Spinal cord (tissue), 10 donors: Measurements from ENCODE around the gene SNX10. TPM values are rescaled to one million over a fixed set of nuclear protein-coding genes. Genes with fewer than 3 reads are reported as not detected.

Source experiments
- DNase-seq, 6 donors: peaks; one replicate each; pipeline versions ENCODE4 v3.0.0 to v3.0.0-alpha.2; 2013 to 2015; ENCODE audit warnings: low spot score in 6 of 6, low read depth in 4 of 6
- H3K27ac ChIP-seq: one replicate; pipeline ENCODE4 v1.5.1; 2013; ENCODE audit warnings: low read depth, low read length, control low read depth
- H3K27me3 ChIP-seq: one replicate; pipeline ENCODE4 v1.6.1; 2013; ENCODE audit warnings: low read length; ENCODE audit not compliant: control insufficient read depth, insufficient read depth
- H3K36me3 ChIP-seq: one replicate; pipeline ENCODE4 v1.6.1; 2013; ENCODE audit warnings: low read length; ENCODE audit not compliant: control insufficient read depth, insufficient read depth
- H3K4me1 ChIP-seq: one replicate; pipeline ENCODE4 v1.6.1; 2013; ENCODE audit warnings: low read length; ENCODE audit not compliant: control insufficient read depth, insufficient read depth
- H3K4me3 ChIP-seq: one replicate; pipeline ENCODE4 v1.5.1; 2013; ENCODE audit warnings: low read depth, low read length, control low read depth
- H3K9me3 ChIP-seq: one replicate; pipeline ENCODE4 v1.6.1; 2013; ENCODE audit warnings: low read length; ENCODE audit not compliant: control insufficient read depth, insufficient read depth
- WGBS: methylation state at CpG from one replicate; pipeline ENCODE4 v1.1.5; 2013; ENCODE audit warnings: missing lambda C conversion rate; ENCODE audit not compliant: insufficient coverage; 5-methylcytosine and 5-hydroxymethylcytosine counted together
- polyA plus RNA-seq, 2 donors: library from polyadenylated mRNA; unstranded; fragments of 120-200 nt; gene quantifications; one replicate each; pipeline ENCODE4 v1.2.1, GENCODE V29; 2013; ENCODE audit not compliant: insufficient read length in 2 of 2
- total RNA-seq, 2 donors: library from RNA; depleted of rRNA in 1 of 2; stranded (reverse); fragments of 120-200 nt in 1 of 2; fragments of >200 nt in 1 of 2; gene quantifications; one replicate each; pipeline versions ENCODE4 v1.2.3 to v1.2.4, GENCODE V29; 2013 to 2014
- donor health status: healthy.

The SNX10 gene
- total and polyA plus RNA-seq, 4 donors, result 16.9 to 92.3 (median 56.7) TPM

DNA sequence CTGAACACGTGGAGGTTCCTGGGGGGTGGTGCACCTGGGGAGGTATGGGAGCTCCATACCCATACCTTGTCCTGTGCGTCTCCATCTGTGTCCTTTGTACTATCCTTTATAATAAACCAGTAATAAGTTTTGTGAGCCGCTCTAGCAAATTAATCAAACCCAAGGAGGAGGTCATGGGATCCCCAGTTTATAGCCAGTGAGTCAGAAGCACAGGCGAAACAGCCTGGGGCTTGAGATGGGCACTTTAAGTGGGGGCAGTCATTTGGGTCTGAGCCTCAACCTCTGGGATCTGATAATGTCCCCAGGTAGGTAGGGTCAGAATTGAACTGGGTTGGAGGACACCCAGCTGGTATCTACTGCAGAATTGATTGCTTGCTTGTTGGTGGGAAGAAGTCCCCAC, 16.9 kb downstream of the SNX10 start:
- no peaks in the 10 kb centered on the region for H3K36me3 ChIP-seq
- H3K27ac ChIP-seq, result no peak overlapping the region
- H3K9me3 ChIP-seq, result no peaks in the 10 kb centered on the region
- no peak overlapping the region for H3K4me3 ChIP-seq
- H3K4me1 ChIP-seq, result no peaks in the 10 kb centered on the region
- WGBS, result 100% methylated on average over 1 of the region's 4 CpGs
- no peak for DNase-seq
- no peaks in the 10 kb centered on the region for H3K27me3 ChIP-seq

- 93% methylated on average over 4 of the region's 5 CpGs for WGBS
- DNase-seq, result no peak
Measured at GRCh38 chr7:26309089-26309488, 17.4 kb downstream of the SNX10 start.

GRCh38 chr7:26311798-26312197, 20.1 kb downstream of the SNX10 start:
- DNase-seq, result no peak
- H3K4me1 ChIP-seq, result no peaks in the 10 kb centered on the region
- 77% methylated on average over 2 of the region's 4 CpGs for WGBS
- no peaks in the 10 kb centered on the region for H3K9me3 ChIP-seq
- no peak overlapping the region for H3K27ac ChIP-seq
- no peaks in the 10 kb centered on the region for H3K36me3 ChIP-seq
- H3K27me3 ChIP-seq, result no peaks in the 10 kb centered on the region
- H3K4me3 ChIP-seq, result no peak overlapping the region

More at GRCh38 chr7:26309089-26309488, 17.4 kb downstream of the SNX10 start:
- H3K4me1 ChIP-seq, result no peaks in the 10 kb centered on the region
- H3K4me3 ChIP-seq, result no peak overlapping the region
- H3K9me3 ChIP-seq, result no peaks in the 10 kb centered on the region
- no peaks in the 10 kb centered on the region for H3K27me3 ChIP-seq
- H3K36me3 ChIP-seq, result no peaks in the 10 kb centered on the region
- H3K27ac ChIP-seq, result no peak overlapping the region

DNA sequence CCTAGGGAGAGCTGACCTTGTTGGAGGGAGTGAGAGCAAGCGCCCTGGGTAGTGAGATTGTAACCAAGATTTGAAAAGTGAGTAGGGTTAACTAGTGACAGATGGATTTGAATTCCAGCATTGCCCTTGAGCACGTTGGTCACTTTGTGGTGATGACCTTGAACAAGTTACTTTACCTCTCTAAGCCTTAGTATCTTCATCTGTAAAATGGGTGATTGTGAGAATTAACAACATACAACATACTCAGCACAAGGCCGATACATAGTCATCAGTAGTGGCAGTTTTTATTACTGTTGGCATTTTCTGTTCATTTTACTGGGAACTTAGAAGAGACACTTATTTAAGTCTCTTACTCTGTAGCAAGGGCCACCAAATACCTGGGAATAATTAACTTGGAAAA, 25.5 kb downstream of the SNX10 start:
- Histone ChIP-seq H3K27ac (no peak overlapping the region), H3K4me3 (no peak overlapping the region), H3K9me3 (no peaks in the 10 kb centered on the region), H3K27me3 (no peaks in the 10 kb centered on the region), H3K4me1 (no peaks in the 10 kb centered on the region), H3K36me3 (no peaks in the 10 kb centered on the region)
- no peak for DNase-seq
- WGBS, result 100% methylated on average over 1 of the region's 3 CpGs

DNA sequence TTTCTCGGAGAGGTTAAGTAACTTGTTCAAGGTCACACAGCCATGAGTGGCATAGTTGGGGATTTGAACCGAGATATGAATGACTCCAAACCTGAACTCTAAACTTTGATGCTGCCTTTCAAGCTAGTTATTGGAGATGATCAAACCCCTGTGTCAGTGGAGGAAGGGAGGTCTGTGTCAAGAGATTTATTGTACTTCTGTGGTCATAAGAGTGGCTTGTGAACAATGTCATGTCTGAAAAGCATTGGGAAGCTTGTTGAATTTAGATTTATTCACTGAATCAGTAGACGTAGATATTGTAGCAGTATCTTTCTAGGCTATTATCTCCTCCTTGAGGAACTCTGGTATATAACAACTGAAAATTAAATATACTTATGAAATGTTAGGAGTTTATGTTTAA, 27.3 kb downstream of the SNX10 start:
- WGBS, result 80% methylated on average over 2 of the region's 3 CpGs
- no peak overlapping the region for H3K27ac ChIP-seq
- no peaks in the 10 kb centered on the region for H3K9me3 ChIP-seq
- H3K4me1 ChIP-seq, result no peaks in the 10 kb centered on the region
- H3K4me3 ChIP-seq, result no peak overlapping the region
- no peaks in the 10 kb centered on the region for H3K27me3 ChIP-seq
- no peak for DNase-seq
- no peaks in the 10 kb centered on the region for H3K36me3 ChIP-seq

DNA sequence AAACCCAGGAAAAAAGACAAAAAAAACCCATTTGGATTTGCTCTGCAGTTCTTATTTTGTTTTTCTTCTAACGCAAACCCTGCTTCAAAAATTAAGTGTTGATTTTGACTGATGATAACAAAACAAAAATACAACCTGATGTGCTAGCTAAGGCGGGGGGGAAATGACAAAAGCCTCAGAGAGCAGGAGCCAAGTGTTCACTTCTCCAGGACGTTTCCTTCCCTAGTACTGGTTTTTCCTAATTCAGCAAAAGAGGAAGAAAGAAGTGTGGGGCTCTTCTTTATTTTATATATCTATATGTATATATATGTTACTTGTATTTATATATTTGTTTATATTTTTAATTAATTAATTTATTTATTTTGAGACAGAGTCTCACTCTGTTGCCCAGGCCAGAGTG, 28.0 kb downstream of the SNX10 start:
- H3K27ac ChIP-seq, result no peak overlapping the region
- H3K4me1 ChIP-seq, result no peaks in the 10 kb centered on the region
- WGBS, result no CpG with 5 or more reads among the region's 3 CpGs
- no peaks in the 10 kb centered on the region for H3K36me3 ChIP-seq
- no peaks in the 10 kb centered on the region for H3K27me3 ChIP-seq
- H3K4me3 ChIP-seq, result no peak overlapping the region
- DNase-seq, result no peak
- no peaks in the 10 kb centered on the region for H3K9me3 ChIP-seq

DNA sequence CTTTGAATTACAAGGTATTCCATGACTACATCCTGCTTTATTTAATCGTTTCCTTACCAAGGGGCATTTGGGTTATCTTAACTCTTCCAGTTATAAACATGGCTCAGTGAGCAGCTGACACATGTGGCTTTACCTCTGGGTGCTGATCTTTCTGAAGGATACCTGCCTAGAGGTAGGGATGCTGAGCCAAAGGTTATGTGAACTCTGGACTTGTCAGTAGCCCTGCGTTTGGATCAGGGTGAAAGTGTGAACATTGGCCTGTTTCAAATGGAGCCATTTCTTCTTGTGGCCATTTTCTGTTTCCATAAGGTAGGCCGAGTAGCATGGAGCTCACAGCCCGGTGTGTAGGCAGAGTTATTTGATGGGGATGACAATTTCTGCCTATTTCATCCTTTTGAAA, 29.2 kb downstream of the SNX10 start:
- Histone ChIP-seq H3K4me1 (no peaks in the 10 kb centered on the region), H3K27me3 (no peaks in the 10 kb centered on the region), H3K4me3 (no peak overlapping the region), H3K27ac (no peak overlapping the region), H3K9me3 (no peaks in the 10 kb centered on the region), H3K36me3 (no peaks in the 10 kb centered on the region)
- no peak for DNase-seq
- 83% methylated on average over 2 of the region's 4 CpGs for WGBS

- Histone ChIP-seq H3K27me3 (no peaks in the 10 kb centered on the region), H3K36me3 (no peaks in the 10 kb centered on the region), H3K4me3 (no peak overlapping the region), H3K4me1 (no peaks in the 10 kb centered on the region), H3K9me3 (no peaks in the 10 kb centered on the region), H3K27ac (no peak overlapping the region)
- 55% methylated on average over 1 of the region's 1 CpG for WGBS
- no peak for DNase-seq
Measured at GRCh38 chr7:26321435-26321834, 29.8 kb downstream of the SNX10 start.

GRCh38 chr7:26326211-26326610, 34.5 kb downstream of the SNX10 start:
- no peak overlapping the region for H3K4me3 ChIP-seq
- no peaks in the 10 kb centered on the region for H3K36me3 ChIP-seq
- 100% methylated on average over 2 of the region's 3 CpGs for WGBS
- DNase-seq, result no peak
- H3K27me3 ChIP-seq, result no peaks in the 10 kb centered on the region
- H3K4me1 ChIP-seq, result no peaks in the 10 kb centered on the region
- H3K9me3 ChIP-seq, result no peaks in the 10 kb centered on the region
- no peak overlapping the region for H3K27ac ChIP-seq

GRCh38 chr7:26328498-26329390, 37.1 kb downstream of the SNX10 start:
- no peak for DNase-seq
- H3K4me1 ChIP-seq, result no peaks in the 10 kb centered on the region
- H3K36me3 ChIP-seq, result no peaks in the 10 kb centered on the region
- no peaks in the 10 kb centered on the region for H3K27me3 ChIP-seq
- H3K4me3 ChIP-seq, result no peak overlapping the region
- 91% methylated on average over 7 of the region's 7 CpGs for WGBS
- H3K9me3 ChIP-seq, result no peaks in the 10 kb centered on the region
- H3K27ac ChIP-seq, result no peak overlapping the region
